Glomerular endothelial cell (primary cell): ENCODE data around the gene PHACTR4. TPM values are rescaled to one million over a fixed set of nuclear protein-coding genes. Genes with fewer than 3 reads are reported as not detected.
"Not testable (repeated sequence)": the region's sequence is repeated elsewhere in the genome, so short reads cannot be mapped to it uniquely, and the experiment has no call there.

ENCODE experiments used
- DNase-seq: peaks from one replicate; pipeline ENCODE4 v3.0.0-alpha.2; 2011; ENCODE audit warnings: low read depth, low spot score; ENCODE audit errors: extremely low read depth
- total RNA-seq: library from RNA; depleted of rRNA; stranded (reverse); fragments of >200 nt; gene quantifications from 2 replicates; pipeline ENCODE4 v1.2.3, GENCODE V29; 2015

The PHACTR4 gene
- total RNA-seq, 1 donor from 2014 or later = 25.9 TPM

DNA sequence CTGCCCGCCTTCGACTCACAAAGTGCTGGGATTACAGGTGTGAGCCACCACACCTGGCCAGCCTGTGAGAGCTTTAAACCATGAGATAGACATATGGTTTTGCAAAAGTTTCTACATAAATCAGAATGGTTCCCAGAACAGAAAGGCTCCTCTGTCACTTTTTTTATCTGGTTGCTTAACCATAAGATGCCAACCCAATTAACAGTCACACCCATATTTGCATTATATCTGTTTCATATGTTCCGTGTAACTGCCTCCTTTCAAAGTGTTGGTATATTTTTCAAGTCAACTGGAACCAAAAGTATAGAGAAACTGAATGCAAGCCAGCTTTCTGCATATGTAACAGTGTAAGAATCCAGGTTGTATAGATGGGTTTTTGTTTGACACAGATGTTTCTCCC, 112.6 kb downstream of the PHACTR4 start:
- DNase-seq = no peak

DNA sequence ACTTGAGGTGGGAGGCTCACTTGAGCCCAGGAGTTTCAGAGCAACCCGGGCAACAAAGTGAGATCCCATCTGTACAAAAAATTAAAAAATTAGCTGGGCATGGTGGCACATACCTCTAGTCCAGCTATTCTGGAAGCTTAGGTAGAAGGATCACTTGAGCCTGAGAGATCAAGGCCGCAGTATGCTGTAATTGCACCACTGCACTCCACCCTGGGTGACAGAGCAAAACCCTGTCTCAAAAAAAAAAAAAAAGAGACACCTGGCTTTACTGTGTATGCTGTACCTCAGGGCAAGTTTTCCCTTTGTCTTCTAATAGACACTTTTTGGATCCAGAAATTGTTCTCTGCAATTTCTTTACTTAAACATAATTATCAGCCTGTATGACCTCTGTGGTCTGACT, 113.2 kb downstream of the PHACTR4 start:
- no peak for DNase-seq

DNA sequence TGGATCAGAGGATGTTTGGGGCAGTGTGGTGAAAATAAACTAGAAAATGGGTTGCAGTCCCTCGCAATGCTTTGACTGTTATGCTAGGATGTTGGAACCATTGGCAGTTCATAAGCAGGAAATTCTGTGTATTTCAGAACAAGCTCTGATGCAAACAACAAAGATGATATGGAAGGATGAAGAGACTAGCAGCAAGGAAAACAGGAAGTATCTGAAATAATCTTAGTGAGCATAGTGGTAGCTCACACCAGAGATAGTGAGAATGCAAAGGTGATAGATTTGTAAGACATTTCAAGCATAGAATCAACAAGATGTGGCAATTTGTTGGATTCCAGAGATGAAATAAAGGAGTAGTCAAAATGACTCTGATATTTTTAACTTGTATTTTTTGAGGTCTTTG, 125.2 kb downstream of the PHACTR4 start:
- DNase-seq = no peak

DNA sequence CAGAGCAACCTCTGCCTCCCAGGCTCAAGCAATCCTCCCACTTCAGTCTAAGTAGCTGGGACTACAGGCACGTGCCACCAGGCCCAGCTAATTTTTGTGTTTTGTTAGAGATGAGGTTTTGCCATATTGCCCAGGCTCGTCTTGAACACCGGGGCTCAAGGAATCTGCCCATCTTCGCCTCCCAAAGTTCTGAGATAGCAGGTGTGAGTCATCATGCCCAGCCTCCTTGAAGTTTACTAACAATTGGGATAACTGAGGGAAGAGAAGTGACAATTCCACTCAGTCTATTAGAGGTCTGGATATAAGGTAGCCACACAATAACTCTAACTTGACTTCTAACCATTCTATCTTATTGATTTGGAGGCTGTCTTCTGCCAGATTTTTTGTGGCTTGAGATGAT, 130.0 kb downstream of the PHACTR4 start:
- no peak for DNase-seq

DNA sequence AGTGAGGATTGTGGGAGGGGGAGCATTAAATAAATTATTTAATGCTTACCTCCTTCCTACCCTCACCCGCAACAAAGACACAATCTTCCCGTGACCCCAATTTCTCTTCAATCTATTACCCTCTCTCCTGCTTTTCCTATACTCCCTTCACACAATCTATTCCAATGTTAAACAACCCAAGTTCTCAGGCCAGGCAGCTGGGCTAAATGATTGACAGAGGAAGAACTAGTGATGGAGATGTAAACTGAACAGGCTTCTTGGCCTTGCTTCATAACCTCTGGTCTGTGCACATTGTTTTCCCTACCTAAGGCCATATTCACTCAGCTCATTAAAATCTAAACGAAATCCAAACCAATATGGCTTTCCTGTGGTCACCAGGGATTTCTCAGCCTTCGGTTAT, 132.4 kb downstream of the PHACTR4 start:
- DNase-seq = no peak

DNA sequence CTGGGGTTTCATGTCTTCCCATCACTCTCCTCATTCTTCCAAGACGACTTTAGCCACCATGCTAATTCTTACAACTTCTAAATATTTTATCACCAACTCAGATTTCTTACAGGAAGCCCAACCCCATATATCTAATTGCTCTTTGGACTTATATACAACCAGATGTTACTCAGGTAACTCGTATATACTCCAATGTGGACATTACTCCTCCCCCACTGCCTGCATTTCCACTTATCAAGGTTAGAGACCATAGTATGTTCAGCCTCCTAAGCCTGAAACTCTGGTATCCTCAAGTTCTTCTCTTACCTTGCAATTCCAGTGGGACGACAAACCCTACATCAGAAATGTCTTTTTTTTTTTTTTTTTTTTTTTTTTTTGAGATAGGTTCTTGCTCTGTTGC, 133.6 kb downstream of the PHACTR4 start:
- no peak for DNase-seq

DNA sequence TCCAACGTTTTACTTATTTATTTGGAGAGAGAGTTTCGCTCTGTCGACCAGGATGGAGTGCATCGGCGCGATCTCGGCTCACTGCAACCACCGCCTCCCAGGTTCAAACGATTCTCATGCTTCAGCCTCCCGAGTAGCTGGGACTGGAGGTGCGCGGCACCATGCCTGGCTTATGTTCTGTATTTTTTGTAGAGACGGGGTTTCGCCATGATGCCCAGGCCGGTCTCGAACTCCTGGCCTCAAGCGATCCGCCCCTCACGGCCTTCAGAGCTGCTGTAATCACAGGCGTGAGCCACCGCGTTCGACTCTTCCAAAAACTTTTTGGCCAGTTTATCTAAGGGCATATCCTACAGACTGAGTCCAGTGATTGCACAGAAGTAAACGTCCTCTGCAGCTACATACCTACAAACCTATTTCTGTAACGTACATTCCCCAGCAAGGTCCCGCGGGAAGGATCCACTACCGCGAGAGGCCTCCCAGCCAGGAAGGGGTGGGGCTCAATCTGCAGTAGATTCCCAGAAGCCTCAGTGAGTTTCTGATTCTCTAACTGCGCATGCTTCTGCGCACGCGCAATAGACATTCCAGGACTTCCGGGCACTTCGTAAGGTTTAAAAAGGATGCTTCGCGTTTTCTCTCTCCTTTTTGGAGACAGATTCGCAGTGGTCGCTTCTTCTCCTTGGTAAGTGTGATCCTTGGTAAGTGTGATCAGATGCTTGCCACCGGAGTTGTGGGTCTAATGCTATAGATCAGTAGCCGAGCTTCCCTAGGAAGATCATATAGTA, 136.1 kb downstream of the PHACTR4 start, which contains the start of gene RCC1:
Gene RCC1 (plus strand): TSS at position 638 of the 782 bp plus-strand sequence. CDS start 23,824 bp downstream, outside the sequence.
- DNase-seq = peak; percentile 96

DNA sequence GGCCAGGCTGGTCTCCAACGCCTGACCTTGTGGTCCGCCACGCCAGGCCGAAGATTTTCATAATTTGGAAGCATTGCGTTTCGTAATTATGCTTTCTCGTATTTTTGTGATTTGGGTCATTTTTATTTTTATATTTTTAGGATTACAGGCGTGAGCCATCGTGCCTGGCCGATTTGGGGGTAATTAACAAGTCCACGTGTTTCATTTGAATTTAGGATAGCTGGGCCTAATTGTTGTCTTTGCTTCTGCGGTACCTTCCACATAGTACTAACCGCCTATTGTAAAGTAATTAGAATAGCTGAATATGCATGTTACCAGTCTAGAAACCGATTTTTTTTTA, 137.3 kb downstream of the PHACTR4 start:
- DNase-seq = no peak

DNA sequence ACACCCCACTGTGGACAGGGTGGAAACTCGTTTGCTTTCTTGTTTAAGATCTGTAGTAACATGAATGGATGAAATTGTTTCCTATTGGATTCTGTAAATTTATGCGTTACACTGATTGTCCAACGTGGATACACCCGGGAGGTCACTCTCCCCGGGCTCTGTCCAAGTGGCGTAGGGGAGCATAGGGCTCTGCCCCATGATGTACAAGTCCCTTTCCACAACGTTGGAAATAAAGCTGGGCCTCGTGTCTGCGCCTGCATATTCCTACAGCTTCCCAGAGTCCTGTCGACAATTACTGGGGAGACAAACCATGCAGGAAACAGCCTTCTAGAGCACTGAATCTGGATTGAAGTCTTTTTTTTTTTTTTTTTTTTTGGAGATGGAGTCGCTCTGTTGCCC, 137.7 kb downstream of the PHACTR4 start:
- no peak for DNase-seq

DNA sequence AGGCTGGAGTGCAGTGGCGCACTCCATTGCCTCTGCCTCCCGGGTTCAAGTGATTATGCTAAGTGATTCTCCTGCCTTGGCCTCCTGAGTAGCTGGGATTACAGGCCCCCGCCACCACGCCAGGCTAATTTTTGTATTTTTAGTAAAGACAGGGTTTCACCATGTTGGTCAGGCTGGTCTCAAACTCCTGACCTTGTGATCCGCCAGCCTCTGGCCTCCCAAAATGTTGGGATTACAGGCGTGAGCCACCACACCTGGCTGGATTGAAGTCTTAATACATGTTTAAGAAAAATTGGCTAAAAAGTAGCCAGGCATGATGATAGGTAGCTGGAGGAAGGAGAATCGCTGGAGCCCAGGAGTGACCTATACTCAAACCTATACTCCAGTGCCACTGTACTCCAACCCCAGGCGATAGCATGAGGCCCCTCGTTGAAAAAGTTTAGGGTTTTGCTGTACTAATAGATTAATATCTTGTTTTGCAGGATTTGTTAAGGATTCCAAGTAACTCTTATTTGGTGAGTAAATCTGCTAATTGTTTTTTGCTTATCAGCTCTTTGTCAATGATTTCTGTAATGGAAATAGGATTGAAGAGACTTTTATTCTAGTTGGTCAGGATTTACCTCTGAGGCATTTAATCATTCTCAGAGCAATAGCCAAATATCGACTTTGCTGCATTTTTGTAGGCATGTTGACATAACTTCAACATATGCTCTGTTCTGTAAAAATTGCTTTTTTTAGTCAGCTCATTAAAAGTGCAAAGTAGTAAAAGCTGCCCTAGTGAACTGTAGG, 138.3 kb downstream of the PHACTR4 start:
- no peak for DNase-seq

DNA sequence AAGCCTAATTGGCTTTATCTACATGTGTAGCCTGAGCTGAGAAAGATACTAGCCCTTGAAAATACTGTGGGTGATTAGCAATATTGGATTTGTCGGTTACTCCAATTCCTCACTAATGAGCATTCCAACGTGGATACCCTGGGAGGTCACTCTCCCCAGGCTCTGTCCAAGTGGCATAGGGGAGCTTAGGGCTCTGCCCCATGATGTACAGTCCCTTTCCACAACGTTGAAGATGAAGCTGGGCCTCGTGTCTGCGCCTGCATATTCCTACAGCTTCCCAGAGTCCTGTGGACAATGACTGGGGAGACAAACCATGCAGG, 138.9 kb downstream of the PHACTR4 start:
- DNase-seq = no peak

DNA sequence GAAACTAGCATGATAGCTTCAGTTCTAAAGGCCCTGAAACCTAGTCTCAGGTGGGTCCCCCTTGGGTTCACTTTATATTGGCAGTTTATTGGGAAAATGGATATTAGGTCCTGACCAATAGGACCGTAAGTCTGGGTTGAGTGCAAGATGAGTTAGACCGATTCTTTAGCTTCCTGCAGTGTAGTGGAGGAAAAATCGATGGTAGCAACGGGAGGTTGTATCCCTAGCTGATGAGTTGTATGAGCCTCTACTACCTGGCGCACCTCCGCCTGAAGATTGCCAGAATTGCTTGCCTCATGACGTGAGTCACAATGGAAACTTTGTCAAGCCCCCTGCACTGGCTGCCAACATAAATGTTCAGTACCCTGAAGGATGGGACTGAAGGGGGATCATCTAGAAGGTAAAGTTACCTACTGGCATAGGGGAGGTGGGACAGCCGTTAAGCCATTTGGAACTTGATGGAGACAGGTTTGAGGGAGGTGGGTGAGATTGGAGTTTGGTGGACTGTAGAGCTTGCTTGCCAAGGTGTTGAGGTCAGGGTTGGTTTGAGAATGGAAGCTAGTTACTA, 140.2 kb downstream of the PHACTR4 start:
- DNase-seq = no peak

DNA sequence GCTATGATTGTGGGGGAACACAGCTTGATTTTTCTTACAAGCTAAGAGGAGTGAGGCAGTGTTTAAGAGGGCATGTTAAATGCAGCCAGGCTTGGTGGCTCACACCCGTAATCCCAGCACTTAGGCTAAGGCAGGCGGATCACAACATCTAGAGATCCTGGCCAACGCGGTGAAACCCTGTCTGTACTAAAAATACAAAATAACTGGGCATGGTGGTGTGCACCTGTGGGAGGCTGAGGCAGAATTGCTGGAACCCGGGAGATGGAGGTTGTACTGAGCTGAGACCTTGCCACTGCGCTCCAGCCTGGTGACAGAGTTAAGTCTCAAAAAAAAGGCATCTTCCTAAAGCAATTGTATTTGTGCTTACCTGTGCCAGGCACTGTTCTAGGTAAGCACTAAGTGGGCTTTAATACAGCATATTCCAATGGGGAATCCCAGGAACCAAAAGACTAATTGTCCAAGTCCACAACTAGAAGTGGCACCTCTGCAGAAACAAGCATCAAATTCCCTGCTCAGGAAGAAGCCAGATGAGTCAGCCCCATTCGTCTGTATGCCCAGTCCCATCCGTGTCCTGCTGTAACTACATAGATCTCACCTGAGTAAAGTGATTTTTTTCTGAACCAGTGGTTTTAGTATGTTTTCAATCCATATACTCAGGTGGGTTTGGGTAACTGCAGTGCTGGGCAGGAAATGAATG, 140.9 kb downstream of the PHACTR4 start:
- no peak for DNase-seq

DNA sequence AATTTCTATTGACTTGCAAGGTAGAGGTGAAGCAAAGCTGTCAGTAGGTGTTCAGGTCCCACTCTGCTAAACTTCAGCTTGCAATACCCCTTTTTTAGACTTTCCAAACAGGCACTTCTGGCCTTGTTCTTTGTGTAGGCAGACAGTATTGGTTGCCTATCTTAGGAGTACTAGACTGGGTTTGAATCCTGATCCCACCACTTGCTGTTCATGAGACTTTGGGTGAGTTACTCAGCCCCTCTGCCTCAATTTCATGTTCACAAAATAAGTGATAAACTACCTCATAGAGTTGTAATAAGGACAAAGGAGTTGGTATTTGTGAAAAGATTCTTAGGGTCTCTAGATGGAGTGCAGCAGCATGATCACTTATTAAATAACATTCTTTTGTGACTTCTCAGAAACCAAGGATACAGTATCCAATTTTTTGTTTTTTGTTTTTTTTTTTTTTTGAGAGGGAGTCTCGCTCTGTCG, 141.5 kb downstream of the PHACTR4 start:
- DNase-seq = no peak

DNA sequence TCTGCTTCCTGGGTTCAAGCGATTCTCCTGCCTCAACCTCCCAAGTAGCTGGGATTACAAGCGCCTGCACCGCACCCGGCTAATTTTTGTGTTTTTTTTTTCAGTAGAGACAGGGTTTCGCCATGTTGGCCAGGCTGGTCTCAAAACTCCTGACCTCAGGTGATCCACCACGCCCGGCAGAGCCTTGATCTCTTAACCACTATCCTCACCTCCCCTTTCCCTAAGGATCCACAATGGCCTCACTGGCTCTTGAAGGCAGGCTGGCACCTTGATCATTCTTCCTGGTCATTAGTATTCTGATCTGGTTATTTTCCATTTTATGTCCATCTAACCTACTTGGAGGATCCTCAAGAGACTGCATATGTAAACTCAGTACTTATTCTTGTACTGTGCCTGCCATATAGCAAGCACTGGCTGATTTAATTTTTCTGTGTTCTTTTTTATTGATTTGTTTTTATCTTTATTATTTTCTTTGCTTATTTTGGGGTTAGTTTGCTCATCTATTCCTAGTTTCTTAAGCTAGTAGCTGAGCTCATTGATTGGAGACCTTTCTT, 142.6 kb downstream of the PHACTR4 start:
- DNase-seq = no peak

DNA sequence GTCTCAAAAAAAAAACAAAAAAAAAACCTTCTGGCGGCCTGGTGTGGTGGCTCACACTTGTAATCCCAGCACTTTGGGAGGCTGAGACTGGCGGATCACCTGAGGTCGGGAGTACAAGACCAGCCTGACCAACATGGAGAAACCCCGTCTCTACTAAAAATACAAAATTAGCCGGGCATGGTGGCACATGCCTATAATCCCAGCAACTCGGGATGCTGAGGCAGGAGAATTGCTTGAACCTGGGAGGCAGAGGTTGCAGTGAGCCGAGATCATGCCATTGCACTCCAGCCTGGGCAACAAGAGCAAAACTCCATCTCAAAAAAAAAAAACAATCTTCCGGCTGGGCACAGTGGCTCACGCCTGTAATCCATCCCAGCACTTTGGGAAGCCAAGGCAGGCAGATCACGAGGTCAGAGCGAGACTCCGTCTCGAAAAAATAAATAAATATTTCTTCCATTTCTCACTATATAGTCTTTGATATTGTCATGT, 144.9 kb downstream of the PHACTR4 start:
- DNase-seq = not testable (repeated sequence)

DNA sequence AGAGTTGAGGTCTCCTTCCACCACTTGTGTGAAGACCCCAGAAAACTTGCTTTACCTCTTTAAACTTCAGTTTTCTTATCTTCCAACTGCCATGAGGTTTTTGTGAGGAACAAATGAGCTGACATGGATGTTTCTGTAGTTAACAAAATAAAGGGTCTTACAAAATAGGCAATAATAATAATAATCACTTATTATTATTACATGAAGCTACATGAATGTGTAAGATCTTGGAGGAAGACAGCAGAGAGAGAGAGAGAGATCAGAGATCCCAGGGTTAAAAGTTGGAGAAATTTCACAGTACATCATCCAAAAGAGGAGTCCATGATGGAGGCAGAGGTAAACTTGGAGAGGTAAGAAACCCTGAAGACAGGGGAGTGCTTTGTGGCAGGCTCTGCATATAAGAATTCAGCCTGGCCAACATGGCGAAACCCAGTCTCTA, 147.0 kb downstream of the PHACTR4 start:
- DNase-seq = no peak

DNA sequence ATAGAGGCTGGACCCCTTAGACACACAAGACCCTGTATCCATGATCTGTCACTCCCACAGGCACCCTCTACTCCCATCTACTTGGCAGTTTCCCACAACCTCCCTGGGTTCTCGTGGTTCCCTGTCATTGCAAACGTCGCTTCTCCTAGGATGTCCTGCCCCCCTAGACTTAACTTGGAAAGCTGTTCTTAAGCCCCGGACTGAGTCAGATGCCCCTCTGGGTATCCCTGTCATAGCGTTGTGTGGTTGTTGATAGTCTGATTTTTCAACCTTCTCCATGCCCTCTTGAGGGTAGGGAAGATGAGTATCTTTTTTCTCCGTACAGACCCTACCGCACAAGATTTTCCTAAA, 148.1 kb downstream of the PHACTR4 start:
- DNase-seq = no peak

DNA sequence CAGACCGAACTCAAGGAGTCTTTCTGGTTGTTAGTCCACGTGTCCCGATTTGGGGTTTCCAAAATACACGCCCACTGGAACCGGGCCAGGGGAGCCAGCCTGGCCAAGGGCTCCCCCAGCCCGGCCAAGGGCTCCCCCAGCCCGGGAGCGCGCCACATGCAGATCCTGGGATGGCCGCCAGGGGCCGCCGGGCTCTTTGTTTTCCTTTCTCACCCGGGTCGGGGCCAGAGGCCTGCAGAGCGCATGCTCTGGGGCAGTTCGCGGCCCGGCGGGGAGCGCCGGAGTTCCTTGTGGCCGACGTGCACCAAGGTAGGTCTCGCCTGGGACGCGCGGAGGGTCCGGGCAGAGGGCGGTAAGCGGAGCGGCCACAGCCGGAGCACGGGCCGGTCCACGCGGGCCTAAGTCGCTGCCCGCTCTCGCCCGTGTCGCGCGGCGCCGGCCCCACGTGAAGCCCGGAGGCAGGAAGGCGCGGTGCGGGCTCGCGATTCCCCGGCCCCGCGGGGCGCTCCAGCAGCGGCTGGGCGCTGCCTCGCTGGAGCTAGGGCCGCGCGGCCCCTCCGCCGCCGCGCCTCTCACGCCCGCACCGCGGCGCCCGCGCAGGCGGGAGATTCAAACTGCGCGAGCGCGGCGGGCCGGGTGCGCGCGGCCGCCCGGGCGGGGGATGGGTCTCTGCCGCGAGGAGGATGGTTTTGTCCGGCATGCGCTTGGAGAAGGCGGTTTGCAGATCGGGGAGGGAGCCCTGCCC, 148.6 kb downstream of the PHACTR4 start:
- DNase-seq = no peak

DNA sequence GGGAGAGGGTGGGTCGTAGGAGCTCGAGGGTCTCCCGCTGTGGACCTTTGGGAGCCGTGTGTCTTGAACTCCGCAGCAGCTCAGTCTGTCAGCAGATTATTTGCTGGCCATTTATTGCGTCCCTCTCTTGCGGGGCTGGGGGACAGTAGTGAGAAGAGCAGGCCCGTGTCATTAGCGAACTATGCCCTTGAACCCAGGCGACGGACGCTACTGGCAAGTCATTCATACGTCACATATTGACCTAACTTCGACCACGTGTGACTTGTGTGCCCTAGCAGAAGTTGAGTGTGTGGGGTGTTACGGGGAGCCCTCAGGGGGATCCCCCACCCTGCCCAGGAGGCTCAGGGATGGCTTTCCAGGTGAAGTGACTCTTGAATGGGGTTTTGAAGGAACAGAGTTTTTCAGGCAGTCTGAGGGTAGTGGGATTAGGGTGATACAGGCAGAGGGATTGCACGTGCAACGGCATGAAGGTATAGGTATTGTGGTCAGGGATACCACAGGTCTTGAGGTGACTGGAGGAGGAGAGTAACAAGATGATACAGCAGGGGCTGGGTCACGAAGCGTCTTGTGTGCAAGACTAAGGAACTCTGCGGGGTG, 149.3 kb downstream of the PHACTR4 start:
- no peak for DNase-seq
